HG03108 (cell line): ENCODE results near the gene CERS5.
"Not testable (repeated sequence)": the region's sequence is repeated elsewhere in the genome, so short reads cannot be mapped to it uniquely, and the experiment has no call there.

Source experiments
- ATAC-seq: cut with Tn5 transposase; IDR thresholded peaks from one replicate; pipeline ENCODE4 v1.9.1; 2021; ENCODE audit warnings: moderate library complexity; ENCODE audit not compliant: unreplicated experiment

CERS5 gene

DNA sequence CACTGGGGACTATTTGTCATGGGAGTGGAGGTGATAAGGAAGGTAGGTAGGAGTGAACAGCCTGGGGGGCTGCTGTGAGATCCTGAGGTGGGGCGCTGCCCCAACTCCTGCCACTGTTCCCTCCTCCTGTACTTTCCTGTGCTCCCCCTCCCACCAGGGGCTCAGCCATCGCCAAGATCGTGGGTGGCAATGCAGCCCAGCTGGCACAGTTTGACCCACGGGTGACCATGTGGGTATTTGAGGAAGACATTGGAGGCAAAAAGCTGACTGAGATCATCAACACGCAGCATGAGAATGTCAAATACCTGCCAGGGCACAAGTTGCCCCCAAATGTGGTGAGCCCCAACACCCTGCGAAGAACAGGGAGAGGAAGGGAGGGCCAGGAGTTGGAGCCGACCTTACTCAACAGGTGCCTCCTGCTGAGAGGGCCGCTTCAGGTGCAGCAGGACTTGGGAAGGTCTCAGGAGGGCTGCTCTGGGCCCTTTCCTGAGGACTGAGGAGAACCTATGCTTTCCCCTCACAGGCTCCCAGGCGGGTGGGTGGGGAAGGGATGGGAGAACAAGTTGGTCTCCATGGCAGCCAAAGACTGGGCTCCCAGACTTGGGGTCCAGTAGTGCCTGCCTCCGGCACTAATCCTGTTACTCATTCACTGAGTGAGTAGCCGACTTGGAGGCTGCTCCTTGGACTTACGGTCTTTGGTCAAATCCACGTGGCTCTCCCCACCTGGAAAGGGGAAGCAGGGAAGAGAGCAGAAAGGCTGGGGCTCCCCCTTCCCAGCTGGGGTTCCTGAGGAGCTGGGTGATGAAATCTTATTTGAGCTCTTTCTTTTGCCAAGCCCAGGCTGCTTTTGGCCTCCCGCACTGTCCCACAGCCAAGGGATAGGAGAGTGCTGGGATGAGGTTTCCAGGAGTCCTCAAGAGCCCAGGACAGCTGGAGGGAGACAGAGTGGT is 62.5 kb downstream of the CERS5 start:
- ATAC-seq, result no peak

DNA sequence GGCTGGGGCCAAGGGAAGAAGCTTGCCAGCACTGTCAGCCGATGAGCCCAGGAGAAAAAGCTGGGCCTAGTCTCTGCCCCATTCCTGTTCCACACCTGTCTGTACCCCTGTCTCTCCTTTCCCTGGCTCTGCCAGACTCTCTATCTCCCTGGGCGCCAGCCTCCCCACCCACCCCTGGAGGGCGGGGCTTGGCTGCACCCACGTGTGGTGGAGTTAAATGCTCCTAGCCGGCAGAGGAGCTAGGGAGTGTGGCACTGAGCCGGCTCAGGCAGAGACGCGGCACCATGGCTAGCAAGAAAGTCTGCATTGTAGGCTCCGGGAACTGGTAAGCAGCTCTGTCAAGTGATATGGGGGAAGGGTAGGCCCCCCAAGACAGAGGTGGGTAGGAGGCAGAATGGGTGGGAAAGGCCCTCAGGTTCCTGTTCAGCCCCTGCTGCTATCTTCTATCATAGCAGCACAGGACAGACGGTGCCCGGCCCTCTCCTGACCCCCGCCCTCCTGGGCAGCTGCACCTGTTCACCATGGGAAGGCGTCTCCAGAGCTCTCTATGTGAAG is 63.3 kb downstream of the CERS5 start, which contains the start of gene GPD1:
TSS of gene GPD1 (plus strand) at position 242 of the 555 bp plus-strand sequence. CDS start at position 285, 43 bp downstream.
- ATAC-seq, result no peak

DNA sequence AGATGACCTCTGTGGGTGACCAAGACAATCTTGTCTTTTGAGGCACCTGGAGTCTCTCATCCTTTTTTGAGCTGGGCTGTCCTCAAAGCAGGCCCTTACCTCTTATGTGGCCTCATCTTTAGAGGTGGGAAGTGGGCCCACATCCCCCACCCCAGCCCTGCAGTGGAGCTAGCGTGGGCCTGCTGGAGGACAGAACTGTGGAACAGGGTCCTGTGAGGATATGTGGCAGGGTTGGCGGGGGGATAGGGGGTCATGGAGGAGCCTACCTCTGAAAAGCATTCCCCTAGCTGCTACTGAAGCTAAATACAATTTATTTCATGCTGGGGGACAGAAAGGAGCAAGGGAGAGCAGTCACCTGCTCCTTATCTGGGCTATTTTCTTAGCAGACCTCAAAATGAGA is 63.8 kb downstream of the CERS5 start:
- no peak for ATAC-seq

DNA sequence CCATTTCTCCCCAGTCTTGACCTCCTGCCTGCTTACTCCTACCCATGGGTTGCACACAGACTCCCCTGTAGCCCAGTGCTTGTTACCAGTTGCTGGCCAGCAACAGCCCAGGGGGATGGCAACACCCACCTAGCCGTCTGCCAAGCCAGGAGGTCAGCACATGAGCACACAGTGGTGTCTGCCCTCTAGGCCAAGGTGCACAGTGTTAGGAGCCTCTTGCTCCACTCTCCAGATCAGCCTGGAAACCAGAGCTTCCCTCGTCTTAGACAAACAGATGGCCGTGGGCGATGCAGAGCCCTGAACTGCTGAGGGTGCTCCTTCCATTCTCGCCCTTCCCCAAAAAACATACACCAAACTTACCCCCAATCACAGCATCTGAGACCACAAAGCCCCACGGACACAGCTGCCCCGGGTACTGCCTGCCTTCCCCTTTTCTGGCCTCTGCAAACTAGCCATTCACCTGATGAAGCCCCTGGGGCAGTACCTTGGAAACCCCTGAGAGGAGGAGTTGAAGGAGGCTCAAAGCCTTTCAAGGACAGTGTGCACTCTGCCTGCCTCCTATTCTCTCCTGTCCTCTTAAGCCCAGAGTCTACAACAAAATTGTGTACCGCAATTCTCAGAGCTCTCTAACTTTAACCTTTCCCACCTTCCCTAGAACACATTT is 64.4 kb downstream of the CERS5 start:
- no peak for ATAC-seq

DNA sequence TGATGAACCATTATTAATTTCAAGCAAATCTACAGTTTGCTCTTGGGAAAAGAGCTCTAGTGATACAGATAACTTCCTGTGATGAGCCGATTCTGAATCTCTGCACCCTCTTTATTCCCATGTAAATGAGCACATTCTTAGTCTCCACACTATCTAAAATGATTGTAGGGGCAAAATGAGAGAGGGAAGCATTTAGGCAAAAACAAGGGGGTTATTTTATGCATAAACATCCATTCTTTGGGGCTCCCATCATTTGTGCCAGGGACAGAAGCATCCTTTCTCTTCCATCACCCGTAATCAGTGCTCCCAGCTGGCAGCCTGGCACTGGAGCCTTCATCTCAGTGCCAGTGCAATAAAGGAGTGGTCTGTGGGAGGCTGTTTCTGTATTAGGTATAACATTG is 65.0 kb downstream of the CERS5 start:
- ATAC-seq, result no peak

DNA sequence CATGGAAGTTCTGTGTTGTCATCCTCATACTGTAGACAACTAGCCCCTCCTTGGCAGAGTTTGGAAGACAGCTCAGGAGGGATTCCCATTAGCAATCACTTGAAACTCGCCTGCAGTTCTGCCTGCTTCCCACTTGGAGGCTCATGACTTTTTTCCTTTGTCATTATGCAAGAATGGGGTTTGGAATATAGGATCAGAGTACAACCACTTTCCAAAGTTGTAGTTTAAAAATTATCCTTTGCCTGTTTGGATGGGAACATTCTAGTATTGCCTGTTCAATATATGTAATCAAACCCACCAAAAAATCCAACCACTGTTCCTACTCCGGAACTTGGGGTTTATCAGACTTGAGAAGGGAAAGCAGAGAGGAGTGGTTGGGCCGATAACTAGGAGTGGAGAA is 65.5 kb downstream of the CERS5 start:
- no peak for ATAC-seq

DNA sequence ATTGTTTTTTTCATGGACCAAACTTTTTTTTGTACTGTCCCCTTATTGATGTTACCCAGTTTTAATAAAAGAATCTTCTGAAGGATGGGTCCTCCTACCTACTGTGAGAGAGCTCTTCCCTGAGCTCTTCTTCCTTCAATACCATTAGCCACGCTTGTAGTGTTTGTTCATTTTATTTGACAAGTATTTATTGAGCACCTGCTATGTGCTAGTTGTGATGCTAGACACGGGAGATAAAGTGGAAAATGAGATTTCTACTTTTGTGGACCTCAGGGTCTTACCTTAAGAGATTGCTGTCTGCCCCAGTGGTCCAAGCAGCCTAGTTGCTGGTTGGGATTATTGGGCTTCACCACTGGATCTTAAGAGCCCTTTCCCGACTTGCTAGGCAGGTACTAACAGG is 66.6 kb downstream of the CERS5 start:
- no peak for ATAC-seq

DNA sequence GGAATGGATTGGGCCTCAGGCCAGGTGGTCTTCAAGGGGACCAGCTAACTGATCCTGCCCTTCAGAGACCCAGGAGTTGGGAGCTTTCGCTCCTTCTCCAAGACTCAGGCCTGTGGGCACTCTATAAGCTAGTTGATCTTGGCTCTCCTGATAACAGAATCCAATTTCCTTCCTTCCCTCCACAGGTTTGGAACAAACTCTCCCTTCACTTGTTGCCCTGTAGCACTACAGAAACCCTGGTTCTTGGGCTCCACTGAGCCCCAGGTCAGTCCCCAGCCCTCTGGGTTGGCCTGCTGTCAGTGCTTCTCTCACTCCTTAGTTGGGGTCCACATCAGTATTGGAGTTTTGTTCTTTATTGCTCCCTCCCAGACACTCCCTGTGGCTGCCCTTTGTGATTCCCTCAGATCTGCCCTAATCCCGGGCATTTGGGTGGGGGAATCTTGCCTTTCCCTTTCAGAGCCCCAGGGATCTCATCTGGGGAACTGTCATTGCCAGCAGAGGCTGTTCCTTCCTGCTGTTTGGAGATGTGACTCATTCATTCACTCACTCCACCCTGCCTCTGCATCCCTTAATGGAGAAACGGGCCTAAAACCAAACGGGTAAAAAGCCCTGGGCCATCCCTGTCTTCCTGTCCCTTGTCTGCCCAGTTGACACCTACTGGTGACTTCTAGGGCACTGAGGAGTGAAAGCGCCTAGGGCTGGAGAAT is 67.7 kb downstream of the CERS5 start:
- ATAC-seq, result no peak

DNA sequence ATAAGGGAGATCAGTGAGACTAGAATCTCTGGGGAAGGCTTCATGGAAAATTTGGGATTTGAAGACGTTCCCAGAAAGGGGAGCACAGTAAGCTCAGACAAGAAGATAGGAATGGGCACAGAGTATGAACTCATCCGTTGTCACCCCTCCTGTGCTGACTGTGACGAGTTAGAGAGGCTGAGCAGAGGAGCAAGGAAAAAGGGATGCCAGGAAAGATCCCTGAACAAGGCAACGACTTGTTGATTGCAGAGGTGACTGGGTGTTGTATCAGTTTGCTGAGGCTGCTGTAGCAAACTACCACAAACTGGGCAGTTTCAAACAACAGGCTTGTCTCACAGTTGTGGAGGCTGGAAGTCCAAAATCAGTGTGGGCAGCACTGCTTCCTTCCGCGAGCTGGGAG is 69.2 kb downstream of the CERS5 start:
- no peak for ATAC-seq

DNA sequence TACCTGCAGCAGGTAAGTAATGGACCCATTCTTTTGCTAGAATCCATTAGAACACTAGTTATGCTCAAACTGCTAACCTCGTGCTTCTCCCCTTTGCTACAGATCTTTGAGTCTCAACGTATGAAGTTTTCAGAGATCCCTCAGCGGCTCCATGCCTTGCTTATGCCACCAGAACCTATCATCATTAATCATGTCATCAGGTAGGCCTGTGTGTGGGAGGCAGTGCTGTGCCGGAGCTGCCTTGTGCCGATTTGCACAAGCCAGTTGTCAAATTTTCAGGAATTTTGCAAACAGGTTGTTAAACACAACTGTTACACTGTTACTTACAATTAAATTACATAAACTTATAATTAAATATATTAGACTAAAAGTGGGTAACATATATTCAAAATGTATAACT is 76.8 kb downstream of the CERS5 start:
- no peak for ATAC-seq

DNA sequence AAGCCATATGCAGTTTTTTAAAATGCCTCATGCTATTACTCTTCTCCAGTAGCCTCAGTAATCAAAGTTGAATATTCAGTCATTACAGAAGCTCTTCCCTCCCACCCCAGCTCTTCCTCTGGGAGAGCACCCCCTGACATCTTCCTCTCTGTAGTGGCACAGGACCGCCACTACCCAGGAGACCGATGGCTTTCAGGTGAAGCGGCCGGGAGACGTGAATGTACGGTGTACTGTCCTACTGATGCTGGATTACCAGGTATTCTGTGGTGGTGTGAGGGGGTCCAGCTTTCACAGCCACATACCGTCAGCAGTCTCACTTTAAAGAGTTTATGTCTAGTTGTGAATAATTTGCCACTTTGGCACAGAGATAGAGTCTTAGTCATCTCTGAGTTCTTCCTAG is 77.4 kb downstream of the CERS5 start:
- no peak for ATAC-seq

DNA sequence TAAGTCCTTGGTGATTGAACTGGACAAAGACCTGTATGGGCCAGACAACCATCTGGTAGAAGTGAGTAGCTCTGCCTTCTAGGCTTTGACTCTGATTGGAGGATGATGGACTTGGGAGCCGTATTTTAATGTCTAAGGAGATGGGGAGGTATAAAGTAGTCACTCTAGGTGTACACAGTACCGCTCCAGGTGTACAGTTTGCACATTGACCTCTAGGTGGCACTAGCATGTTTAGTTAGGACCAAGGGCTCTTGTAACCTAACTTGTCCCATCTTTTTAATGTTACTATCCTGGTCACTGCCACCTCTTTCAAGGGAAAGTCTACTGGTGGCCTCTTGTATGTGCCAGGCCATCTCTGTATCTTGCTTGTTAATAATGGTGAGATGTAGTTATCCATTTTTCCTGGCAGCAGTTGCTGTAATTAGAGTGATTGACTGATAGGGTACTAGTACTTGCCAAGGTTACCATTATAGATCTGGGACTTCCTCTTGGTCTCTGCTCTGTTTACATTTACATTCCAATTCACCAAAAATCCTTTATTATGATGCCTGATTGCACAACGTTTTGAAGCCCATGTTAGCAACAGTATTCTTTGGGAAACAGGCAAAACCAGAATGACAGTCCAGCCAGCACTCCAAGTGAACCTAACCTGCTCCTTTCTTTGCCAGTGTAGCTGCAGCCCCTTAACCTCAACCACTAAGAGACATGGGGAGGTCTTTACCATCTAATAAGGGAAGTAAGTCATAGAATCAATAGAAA is 78.4 kb downstream of the CERS5 start:
- ATAC-seq, result no peak

DNA sequence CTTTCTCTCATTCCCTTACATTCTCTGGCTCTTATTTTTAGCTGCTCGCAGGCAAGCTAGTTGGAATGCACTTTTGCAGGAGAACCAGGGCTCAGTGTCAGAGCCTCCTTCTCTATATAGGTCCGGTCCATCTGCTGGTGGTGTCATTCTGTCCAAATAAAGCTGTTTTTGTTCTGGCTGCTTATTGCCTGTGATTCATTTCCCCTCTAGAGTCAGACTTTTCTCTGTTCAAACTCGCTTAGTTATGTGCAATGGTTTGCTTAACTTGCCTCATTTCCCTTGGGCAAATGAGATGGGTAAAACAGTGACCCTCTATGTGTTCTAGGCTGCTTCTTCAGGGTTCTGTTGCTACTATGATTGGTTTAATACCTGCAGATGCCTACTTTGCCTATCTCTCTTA is 79.2 kb downstream of the CERS5 start:
- ATAC-seq, result no peak

DNA sequence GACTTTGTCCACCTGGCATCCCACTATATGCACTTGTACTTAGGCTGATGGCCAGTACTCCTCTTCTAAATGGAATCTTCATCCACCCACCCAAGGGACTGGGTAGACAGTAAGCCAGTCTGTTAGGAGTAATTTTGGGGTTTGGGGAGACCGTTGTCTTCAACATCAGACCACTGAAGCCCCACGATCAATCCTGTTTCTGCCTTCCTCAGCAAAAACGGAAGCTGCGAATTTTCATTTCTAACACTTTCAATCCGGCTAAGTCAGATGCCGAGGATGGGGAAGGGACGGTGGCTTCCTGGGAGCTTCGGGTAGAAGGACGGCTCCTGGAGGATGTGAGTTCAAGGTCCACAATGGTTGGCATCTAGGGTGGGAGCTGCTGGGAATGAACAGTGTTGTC is 80.0 kb downstream of the CERS5 start:
- ATAC-seq, result no peak

DNA sequence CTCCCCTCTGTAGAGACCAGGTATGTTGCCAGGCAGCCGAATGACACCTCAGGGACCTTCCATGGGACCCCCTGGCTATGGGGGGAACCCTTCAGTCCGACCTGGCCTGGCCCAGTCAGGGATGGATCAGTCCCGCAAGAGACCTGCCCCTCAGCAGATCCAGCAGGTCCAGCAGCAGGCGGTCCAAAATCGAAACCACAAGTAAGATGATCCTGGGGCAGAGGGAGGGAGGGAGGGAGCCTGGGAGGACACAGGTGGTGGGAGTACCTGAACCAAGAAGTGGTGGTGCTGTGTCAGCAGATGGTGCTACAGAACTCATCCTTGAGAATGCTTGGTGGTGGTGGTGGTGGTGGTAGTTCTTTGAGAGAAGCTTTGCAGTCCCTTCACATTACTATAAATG is 81.0 kb downstream of the CERS5 start:
- ATAC-seq, result no peak

DNA sequence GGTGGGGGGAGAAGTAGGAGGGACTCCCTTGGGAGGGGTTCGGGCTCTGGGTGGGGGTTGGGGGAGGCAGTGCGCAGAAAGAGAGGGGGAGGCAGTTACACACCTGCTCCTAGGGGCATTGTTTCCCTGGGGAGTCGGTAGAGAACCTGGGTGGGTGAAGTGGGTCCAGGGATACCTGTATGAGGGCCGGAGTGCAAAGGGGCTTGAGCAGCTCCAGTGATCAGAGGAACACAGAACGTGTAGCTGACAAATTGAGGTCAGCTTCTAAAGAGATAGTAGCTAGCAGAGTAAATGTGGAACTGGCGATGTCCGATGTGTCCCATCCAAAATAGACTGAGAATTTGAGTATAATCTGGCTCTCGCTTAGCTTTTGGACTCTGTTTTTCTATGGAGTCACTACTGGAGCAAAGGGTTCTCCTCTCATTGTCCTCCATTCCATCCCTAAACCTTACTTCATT is 81.5 kb downstream of the CERS5 start:
- no peak for ATAC-seq

DNA sequence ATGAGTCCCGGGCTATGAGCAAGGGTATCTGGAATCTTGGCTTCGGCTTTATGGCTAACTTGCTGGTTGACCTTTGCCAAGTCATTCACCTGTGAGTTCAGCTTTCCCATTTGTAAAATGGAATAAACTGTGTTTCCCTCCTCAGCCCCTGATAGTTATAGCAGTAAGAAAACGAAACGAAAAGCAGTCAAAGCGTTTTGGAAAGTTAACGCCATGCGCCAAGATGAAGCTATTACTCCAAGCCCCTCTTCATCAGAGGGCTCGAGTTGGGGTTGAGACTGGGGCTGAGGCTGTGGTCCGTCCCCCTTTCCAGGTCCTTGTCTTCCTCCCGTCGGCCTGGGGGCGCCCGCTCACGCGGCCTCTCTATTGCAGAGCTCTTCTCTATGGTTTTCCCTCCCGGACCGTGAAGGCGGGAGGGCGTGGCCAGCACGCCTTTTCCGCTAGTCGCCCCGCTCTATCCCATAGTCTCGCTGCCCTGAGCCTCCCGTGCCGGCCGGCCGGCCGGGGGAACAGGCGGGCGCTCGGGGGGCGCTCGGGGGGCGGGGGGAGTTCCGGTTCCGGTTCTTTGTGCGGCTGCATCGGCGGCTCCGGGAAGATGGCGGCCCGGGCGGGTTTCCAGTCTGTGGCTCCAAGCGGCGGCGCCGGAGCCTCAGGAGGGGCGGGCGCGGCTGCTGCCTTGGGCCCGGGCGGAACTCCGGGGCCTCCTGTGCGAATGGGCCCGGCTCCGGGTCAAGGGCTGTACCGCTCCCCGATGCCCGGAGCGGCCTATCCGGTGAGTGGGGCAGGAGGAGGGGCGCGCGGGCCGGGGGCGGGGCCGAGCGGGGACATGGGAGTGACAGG is 82.2 kb downstream of the CERS5 start, which contains the start of gene SMARCD1:
TSS of gene SMARCD1 (plus strand) at position 568 of the 840 bp plus-strand sequence. CDS start at position 596, 28 bp downstream.
- peak; percentile 84 for ATAC-seq

DNA sequence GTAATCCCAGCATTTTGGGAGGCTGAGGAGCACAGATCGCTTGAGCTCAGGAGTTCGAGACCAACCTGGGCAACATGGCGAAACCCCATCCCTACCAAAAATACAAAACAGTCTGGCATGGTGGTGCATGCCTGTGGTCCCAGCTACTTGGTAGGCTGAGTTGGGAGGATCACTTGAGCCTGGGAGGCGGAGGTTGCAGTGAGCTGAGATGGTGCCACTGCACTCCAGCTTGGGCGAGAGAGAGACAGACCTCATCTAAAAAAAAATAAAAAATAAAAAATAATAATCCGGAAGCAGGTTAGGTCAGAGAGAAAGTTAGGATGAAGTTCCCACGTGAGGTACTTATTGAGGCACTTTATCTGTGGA is 82.8 kb downstream of the CERS5 start:
- ATAC-seq, result not testable (repeated sequence)

DNA sequence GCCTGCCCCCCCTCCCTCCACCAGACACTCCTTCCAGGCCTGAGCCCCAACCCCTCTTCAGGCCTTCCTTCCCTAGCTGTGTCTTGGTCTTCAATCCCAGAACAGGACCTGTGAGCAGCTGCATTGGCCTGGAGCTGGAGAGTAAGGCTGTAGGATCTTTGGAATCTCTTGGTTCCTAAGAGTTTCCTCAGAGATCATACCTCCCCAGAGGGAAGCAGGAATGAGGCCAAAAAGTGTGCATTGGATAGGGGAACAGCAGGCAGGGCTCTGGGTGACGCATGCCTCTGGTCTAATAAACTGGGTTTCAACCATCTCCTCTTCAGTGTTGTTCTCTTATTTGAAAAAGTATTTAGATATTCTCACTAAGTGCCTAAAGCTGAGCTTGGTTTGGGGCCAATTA is 83.9 kb downstream of the CERS5 start:
- no peak for ATAC-seq
